Measurements from ENCODE around the gene TELO2.

GRCh38 chr16:1503110-1503955, 10.2 kb downstream of the TELO2 start:
- TF ChIP-seq CTCF (IDR thresholded peaks at IDR 0.05; ENCODE audit: low read depth, low read length, poor library complexity, severe bottlenecking) (no peak), EZH2phosphoT487 (IDR thresholded peaks at IDR 0.05; ENCODE audit: borderline replicate concordance, low read length) (no peak)
